ENCODE data around the gene SDR39U1.

Gene SDR39U1

DNA sequence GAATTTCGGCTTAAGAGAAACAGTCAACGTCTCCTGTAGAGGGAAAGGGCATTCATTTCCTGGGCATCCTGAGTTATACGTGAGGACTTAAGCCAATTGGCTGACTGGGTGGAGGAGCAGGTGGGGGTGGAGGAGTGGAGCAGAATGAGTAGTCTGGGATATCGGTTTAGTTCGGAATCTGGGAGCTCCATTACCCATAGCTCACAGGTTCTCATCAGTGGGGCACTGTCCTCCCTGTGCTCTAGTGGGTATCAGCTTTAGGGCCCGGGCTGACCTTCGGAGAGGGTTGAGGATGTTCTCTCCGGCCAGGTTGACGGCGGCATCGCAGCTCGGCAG, 704 bp downstream of the SDR39U1 start:
- no peak for DNase-seq (ENCODE audit: low read depth)

DNA sequence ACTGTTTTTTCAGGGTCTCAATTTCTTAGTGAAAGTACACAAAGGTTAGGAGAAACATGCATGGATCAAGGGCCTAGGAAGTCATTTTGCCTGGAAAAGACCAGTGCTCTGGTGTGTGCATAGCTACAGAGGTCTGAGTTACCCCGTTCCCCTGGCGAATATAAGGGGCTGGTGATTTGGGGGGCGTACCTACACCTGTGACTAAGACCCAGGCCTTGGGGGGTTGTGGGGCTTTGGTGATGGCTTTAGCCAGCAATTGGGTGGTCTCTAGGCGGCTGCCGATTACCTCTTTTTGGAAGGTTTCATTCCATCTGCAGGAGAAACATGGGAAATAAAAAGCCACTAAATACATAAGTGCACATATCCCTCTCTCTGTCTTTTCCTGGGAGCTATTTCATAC, 1.1 kb downstream of the SDR39U1 start:
- DNase-seq (ENCODE audit: low read depth), result no peak

- DNase-seq (ENCODE audit: low read depth), result no peak
Measured at GRCh38 chr14:24440606-24441399, 1.8 kb downstream of the SDR39U1 start.

GRCh38 chr14:24439830-24440605, 2.6 kb downstream of the SDR39U1 start:
- DNase-seq (ENCODE audit: low read depth), result no peak

GRCh38 chr14:24439257-24439656, 3.3 kb downstream of the SDR39U1 start:
- DNase-seq (ENCODE audit: low read depth), result no peak

DNA sequence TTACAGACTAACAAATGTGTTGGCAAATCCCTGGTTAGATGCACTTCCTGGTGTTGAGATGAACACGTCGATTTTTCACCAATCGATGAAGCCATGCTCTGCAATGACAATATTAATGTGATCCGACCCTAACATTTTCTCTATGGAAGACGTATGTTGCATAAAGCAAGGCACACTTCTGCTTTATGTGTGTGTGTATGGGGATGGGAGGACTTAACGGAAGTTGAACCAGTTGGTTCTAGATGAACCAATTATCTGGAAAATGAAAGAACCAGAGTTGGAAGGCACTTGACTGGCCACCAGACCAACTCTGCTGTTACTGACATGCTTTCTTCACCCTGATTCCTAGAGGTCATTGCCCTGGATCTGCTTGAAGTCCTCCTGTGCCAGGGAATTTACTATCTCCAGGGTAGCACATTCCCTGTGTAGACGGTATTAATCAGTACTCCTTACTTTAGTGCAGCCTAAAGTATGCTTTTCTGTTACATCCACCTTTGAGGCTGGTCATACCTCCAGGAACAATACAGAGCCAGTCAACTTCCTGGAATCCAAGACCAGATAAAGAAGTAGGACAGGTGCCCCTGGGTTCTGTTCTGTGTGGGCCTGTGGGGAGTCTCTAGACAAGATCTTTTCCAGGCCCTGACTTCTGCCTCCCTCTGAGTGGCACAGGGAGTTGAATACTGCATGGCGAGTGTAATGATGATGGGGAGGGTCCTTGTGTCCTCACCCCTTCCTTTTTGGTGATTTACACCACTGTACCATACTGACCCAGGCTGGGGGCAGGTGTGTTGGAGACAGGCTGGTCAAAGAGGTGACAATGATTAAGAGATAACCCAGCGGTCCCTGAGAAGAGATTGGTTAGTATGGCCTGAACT, 4.1 kb downstream of the SDR39U1 start:
- DNase-seq (ENCODE audit: low read depth), result no peak

DNA sequence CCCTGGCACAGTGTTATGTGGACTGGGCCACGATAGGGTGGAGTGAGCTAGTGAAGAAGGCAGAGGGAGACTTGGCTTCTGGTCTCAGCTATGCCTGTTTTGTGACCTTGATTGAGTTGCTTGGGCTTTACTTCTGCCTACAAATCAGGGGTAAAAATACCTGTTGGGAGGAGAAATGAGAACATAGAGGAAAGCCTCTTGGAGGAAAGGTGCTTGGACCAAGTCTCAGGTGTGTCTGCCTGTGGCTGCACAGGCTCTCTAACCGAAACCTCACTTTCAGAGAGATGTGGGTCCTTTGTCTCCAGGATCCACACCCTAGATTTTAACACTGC, 4.9 kb downstream of the SDR39U1 start:
- no peak for DNase-seq (ENCODE audit: low read depth)

- no peak for DNase-seq (ENCODE audit: low read depth)
Measured at GRCh38 chr14:24437020-24437735, 5.4 kb downstream of the SDR39U1 start.

GRCh38 chr14:24436355-24437019, 6.1 kb downstream of the SDR39U1 start:
- DNase-seq (ENCODE audit: low read depth), result no peak

GRCh38 chr14:24435998-24436354, 6.6 kb downstream of the SDR39U1 start:
- DNase-seq (ENCODE audit: low read depth), result no peak

DNA sequence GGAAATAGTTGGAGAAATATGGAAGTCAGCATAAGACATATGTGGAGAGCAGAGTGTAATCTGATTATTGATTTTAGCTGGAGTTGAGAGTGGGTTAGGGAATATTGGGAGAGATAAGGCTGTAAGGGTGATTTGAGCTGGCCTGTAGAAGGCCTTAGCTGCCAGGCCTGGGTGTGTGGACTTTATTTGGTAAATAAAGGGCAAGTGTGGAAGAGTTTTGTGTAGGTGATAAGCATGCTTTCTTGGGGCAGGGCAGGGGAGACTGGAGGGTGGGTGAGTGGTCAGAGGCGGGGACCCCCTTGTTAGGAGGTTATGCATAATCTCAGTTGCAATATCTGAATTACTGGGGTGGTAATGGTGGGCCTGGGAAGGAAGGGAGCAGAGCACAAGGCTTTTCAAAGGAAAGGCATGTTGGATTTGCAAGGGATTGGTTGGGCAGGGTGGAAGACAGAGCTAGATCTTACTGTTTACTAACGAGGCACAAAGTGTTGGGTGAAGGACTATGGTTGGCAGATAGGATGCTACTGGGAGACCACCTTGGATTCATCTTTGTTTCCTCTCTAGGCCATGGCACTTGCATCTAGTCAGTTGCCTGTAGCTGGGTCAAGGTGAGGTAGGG, 7.3 kb downstream of the SDR39U1 start:
- no peak for DNase-seq (ENCODE audit: low read depth)

GRCh38 chr14:24434676-24435075, 7.9 kb downstream of the SDR39U1 start:
- no peak for DNase-seq (ENCODE audit: low read depth)

DNA sequence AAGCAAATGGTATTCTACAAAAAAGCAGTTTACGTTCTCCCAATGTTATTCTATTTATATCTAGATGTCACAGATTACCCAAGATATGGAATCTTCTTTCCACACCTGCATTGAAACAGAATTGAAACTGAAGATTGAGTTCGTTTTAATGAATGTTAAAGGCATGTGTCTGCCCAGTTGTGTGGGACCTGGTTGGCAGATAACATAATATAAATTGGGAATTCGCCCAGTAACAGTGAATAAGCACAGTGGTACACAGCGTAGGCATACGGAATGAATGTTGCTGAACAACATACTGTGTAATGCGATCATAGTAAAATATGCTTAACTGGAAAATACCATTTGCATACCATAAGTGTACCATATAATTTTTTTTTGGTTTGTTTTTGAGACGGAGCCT, 8.5 kb downstream of the SDR39U1 start:
- no peak for DNase-seq (ENCODE audit: low read depth)

DNA sequence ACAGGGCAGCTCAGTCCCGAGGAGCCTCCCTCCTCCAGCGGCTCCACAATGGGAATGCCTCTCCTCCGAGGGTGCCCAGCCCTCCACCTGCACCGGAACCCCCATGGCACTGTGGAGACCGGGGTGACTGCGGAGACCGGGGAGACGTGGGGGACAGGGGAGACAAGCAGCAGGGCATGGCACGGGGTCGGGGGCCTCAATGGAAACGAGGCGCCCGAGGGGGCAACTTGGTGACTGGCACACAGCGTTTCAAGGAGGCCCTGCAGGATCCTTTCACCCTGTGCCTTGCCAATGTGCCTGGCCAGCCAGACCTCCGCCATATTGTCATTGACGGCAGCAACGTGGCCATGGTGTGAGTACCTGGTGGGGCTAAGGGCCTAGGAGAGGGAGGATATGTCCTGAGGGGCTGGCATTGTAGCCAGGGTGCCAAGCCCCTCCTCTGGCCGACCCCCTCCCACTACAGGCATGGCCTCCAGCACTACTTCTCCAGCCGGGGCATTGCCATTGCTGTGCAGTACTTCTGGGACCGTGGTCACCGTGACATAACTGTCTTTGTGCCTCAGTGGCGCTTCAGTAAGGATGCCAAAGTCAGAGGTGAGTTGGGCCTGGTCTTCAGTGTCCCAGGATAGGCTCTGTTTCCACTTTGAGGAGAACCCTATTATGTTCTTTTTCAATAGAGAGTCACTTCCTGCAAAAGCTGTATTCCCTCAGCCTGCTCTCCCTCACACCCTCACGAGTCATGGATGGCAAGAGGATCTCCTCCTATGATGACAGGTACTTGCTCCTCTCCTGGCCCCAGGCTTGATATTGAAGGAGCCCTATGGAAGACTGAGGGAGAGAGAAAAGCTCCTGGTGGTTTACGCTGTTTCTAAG, 10.1 kb downstream of the SDR39U1 start:
- no peak for DNase-seq (ENCODE audit: low read depth)

- peak; percentile 71 for DNase-seq (ENCODE audit: low read depth)
Measured at GRCh38 chr14:24431569-24432258, 10.9 kb downstream of the SDR39U1 start.

GRCh38 chr14:24430682-24431568, 11.7 kb downstream of the SDR39U1 start:
- DNase-seq (ENCODE audit: low read depth), result no peak

DNA sequence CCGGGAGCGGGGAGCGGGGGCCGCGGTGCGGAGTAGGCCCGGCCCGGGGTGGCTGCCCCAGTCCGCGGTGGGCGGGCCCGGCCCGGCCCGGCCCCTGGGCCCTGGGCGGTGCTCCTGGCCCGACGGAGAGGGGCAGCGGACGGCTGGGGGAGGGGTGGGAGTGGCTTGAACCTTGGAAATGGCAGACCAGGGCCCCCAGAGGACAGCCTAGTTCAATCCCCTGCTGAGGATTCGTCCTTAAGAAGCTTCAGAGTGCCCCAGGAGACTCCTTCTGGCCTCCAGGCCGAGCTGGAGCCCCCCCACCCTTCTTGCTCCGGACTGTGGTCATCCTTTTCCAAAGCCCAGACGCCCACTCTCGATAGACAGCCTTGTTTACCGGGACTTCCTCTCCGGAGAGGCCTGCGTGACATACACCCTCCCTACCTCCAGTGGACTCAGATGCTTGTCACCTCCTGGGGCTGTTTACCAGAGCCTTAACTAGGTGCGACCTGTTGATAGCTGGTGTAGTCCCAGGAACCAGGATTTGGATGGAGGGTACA, 12.4 kb downstream of the SDR39U1 start:
- no peak for DNase-seq (ENCODE audit: low read depth)
